GM19023 (cell line): ENCODE results near the gene ALDH3B2.
"Not testable (repeated sequence)": the region's sequence is repeated elsewhere in the genome, so short reads cannot be mapped to it uniquely, and the experiment has no call there.

ENCODE experiments used
- ATAC-seq: cut with Tn5 transposase; IDR thresholded peaks from one replicate; pipeline ENCODE4 v1.9.1; 2021; ENCODE audit warnings: mild to moderate bottlenecking, moderate library complexity; ENCODE audit not compliant: unreplicated experiment

Gene ALDH3B2, protein sequence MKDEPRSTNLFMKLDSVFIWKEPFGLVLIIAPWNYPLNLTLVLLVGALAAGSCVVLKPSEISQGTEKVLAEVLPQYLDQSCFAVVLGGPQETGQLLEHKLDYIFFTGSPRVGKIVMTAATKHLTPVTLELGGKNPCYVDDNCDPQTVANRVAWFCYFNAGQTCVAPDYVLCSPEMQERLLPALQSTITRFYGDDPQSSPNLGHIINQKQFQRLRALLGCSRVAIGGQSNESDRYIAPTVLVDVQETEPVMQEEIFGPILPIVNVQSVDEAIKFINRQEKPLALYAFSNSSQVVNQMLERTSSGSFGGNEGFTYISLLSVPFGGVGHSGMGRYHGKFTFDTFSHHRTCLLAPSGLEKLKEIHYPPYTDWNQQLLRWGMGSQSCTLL

DNA sequence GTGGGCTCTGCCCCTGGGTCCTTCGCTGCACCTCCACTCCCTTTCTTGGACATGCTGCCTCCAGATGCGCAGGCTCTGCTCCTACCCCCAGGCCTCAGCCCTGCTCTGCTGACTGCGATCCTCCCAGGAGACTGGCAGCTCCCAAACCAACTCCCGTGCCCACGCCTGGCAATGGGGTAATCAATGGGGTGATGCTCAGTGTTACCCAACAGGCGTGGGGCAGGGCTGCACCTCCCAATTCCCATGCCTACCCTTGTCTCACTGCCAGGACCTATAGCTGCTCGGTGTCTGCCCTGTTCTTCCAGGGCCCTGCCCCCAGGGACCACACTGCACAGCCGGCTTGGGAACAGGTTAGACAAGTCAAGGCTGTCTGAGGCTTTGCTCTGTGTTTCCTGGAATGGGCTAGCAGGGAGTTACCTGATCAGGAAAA is at the start of gene ALDH3B2:
TSS of gene ALDH3B2 (minus strand) at position 182 of the 430 bp plus-strand sequence. CDS start 7,688 bp downstream, outside the sequence.
- ATAC-seq = no peak

DNA sequence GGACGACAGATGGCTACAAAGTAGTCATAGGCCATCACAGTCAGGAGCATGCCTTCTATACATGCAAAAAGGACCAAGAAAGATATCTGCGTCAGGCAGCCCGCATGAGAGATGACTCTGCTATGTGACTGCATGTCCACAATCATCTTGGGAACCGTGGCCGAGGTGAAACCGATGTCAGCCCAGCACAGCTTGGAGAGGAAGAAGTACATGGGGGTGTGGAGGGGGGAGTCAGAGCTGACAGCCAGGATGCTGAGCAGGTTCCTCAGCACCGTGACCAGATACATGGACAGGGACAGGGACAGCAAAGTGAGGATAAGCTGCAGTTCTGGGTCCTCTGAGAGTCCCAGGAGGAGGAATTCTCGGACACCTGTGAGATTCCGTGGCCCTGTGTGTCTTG is 48.6 kb upstream of the ALDH3B2 start:
- ATAC-seq = not testable (repeated sequence)

DNA sequence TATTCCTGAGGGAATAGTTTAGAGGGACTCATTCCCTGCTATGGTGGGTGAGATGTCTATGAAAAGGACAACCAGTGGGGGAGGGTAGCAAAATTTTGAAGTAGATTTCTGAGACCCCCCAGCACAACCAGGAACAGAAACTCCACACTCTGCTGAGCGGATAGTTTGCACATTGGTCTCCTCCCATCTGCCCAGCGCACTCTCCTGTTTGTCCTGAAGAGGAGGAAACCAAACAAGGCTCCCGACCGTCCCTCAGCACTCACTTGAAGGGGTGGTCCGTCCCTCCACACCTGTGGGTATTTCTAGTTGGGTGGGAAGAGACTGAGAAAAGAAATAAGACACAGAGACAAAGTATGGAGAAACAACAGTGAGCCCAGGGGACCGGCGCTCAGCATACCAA is 41.8 kb upstream of the ALDH3B2 start:
- ATAC-seq = not testable (repeated sequence)

DNA sequence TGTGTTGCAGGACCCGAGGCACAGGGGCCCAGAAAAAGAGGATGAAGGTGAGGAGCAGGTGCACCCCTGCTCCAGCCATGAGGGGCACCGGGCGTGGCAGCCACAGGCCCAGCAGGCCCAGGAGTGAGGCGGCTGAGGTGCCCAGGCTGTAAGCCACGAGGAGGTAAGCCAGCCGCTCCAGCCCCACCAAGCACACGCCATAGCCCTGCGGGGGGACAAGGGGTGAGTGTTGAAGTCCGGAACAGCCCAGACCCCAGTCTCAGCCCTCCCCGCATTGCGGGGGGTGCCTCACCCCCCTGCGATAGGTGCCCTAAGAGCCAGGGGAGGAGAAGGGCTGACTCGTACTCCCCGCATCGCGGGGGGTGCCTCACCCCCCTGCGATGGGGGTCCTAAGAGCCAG is 41.4 kb upstream of the ALDH3B2 start:
- ATAC-seq = not testable (repeated sequence)

DNA sequence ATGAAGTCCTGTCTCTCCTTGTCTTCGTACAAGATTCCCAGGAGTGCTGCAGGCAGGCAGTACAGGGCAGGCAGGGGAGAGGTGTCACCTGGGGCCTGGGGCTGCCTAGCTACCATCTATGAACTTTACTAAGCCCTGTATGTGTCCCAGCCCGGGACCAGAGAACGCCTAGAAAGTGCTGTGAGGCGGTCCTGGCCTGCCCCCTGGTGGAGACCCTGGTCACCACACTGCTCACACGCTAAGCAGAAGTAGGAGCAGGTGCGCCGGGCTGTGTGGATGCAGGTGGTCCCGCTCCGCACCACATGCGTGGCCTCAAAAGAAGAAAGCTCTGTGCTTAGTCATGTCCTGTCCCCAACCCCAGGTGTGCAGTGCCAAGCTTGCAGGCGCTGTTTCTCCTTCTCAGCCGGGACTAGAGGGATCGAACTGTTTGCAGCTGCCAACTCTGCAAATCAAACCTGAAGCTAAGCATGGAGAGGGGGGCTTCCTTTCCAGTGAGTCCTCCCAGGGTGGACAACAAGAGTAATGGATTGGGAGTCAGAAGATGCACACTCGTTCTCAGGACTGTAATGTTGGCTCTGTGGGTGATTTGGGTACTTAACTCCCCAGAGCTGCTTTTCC is 39.6 kb upstream of the ALDH3B2 start:
- ATAC-seq = not testable (repeated sequence)

DNA sequence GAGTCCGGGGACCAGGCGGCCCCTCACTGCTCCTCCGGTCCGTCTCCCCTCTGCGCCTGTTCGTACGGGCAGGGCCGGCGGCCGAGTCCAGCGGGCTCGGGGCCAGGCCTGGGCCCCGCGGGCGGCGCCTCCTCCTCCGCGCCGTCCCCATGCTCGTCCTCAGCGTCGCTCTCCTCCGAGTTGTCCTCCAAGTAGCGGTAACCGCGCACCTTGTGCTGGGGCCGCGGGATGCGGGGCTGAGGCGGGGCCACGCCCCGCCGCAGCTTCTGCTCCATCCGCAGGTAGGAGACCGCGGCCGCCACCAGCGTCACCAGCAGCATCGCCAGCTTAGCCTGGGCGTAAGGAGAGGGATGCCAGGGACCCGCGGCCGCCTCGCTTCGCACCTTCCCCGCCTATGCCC is 37.3 kb upstream of the ALDH3B2 start:
- ATAC-seq = not testable (repeated sequence)

DNA sequence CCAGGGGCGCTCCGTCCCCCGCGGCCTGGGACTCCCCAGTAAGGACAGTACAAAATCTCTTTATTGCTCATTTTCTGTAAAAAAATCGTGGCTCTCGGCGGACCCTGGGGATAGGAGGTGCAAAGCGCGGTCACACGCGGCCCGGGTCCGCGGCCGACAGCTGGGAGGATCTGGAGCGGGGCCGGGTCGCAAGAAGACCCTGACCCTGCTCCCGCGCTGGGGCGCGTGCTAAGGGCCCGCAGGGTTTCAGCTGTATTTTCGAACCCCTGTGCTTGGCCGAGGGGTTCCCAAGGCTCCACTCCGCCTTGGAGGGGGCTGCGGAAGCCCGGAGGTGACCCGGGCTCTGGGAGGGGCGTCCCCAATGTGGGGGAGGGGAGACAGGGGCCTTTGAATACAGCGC is 36.8 kb upstream of the ALDH3B2 start:
- not testable (repeated sequence) for ATAC-seq

DNA sequence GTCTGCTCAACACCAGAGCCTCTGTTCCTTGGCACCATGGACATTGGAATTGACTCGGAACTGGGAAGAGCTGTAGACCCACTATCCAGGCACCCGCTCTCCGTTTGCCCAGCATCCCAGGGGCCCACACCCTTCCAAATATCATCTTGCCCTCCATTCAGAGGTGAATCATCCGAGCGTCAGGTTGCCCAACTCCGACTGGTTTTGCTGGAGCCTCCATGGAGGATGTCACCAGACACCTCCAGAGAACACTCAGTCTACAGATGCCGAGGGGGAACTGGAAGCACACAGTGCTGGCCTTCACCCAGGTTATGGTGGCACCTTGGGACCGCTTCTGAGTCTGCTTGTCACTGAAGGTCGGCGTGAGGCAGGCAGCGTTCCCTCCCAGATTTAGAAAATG is 35.4 kb upstream of the ALDH3B2 start:
- not testable (repeated sequence) for ATAC-seq

DNA sequence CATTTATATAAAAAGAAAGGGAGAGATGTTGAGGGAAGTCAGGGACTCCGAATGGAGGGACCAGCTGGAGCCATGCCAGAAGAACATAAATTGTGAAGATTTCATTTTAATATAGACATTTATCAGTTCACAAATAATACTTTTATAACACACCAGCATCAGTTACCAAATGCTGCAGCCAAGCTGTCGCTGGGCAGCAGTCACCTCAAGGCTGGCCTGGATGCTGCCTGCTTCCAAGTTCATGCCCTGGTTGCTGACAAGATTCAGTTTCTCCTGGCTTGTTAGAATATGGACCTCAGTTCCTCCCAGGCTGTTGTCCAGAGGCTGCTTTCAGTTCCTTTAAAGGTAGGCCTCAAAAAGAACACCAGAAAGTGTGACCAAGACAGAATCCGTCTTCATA is 30.8 kb upstream of the ALDH3B2 start:
- no peak for ATAC-seq

DNA sequence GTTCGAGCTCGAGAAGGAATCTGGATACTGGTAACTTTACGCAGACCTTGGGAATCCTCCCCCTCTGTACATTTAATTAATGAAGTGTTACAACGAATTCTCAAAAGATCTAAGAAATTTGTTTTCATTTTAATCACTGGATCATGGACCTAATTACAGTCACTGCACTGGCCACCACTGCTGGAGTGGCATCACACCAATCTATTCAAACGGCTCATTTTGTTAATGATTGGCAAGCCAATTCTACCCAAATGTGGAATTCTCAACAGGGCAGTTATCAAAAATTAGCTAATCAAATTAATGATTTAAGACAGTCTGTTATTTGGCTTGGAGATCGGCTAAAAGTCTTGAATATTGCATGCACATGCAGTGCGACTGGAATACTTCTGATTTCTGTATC is 30.1 kb upstream of the ALDH3B2 start:
- ATAC-seq = no peak

DNA sequence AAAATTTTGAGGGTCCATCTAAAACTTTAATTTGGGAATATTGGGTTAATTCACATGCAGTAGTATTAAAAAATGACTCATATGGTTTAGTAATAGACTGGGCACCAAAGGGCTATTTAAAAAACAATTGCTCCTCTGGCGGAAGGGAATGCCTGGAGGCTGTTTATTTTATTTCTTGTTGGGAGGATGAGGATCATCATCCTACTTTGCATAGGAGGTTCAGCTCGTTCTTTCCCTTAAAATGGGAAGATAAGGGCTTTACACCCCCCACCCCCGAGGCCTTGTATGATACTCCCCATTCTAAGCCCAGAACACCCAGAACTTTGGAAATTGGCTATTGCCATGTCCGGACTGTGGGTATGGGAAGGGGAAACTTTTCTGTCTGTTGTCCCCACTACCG is 29.3 kb upstream of the ALDH3B2 start:
- not testable (repeated sequence) for ATAC-seq

DNA sequence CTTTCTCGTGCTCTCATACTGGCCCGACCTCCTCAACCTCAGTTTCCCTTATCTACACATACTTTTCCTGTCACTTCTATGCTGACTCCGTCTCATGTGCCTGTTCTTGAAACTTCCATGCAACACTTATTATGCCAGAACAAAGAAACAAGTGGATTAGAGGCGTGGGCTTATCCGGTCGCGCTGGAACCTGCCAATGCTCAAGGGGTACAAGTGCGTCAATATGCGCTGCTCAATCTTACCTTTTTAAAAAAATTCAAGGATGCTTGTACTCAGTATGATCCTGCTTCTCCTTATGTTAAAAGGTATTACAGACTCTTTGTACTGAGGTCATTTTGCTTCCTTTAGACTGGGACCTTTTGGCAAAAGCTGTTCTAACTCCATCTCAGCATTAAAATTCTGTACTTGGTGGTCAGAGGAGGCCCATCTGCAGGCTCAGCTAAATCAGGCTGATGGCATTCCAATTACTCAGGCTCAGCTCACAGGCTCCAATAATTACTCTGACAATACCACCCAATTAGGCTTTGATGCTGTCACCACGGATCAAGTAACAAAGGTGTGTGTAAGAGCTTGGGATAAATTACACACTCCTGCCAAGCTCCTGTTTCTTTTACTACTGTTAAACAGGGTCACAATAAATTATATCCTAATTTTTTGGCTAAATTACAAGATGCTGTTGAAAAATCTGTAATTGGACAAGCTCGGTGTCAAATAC is 26.3 kb upstream of the ALDH3B2 start:
- ATAC-seq = no peak

DNA sequence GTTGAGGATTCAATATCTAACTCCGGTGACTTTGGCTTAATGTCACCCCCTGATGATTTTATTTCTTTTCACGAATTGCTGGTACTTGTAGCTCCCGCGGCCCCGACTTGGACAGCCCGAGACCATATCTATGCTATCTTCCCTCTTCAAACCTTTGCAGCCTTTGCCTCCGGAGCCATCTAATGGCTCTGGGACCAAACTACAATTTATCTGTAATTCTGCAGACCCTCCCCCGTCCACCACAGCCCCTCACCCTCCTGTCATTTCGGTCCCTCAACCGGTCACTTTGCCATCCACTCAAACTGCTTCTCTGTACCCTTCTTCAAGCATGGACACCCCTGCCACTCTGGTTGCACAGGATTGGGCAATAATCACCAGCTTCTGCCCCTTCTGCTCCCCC is 25.7 kb upstream of the ALDH3B2 start:
- no peak for ATAC-seq

DNA sequence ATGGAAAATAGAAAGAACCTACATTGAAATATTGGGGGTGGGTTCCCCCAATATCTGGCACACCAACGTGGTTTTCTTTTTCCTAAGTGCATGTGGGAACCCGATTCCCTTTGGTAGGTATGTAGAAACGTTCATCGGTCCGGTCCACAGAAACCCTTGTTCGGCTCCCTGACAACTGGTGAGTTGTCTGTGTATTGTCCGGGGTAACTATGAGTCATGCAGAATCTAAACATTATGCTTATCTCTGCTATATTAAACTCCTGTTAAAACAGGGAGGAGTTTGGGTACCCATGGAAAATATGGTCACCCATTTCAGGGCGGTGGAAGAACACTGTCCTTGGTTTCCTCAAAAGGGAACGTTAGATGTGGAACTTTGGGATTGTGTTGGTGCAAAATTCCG is 25.1 kb upstream of the ALDH3B2 start:
- no peak for ATAC-seq

DNA sequence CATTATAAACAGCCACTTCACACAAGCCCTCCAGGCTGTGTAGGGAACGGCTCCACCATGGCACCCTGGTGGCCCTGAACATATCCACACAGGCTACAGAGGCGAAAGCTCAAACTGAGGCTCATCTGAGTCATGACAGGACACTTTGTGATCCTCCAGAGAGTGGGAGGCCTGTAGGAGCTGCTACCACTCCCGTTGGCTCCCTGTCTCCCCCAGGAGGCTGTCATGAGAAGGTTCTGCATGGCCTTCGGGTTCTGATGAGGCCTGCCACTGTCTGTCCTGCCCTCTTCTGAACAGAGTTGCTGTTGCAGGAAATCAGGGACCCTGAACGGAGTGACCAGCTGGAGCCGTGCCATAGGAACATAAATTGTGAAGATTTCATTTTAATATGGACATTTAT is 23.8 kb upstream of the ALDH3B2 start:
- no peak for ATAC-seq

DNA sequence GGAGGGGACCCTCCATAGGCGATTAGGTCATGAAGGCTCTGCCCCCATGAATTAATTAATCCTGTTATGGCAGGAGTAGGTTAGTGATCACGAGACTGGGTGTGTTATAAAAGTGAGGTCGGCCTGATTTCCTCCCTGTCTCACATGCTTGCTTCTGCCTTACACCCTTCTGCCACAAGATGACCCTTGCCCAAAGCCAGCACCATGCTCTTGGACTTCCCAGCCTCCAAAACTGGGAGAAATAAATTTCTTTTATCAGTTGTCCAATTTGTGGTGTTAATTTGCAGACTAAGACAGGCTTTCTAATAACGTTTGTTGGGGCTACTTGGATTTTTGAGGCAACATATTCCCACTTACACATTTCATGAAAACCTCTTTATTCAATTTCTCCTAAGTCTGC is 23.4 kb upstream of the ALDH3B2 start:
- ATAC-seq = no peak

DNA sequence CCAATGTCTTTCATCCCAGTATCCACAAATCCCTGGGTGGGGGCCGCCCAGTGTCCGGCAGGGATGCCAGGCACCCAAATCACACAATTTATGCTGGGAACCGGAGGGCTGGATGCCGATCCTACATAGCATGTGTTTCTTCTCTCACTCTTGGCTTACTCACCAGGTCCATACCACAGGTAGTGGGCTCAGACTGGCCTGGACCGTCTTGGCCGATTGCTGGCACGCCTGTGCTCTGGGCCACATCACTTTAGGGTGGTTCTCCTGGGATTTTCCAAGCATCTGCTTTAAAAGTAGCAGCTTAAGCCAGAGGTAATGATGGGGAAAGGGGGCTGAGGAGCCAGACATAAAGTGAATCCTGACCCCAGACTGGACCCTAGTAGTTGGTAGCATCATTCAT is 22.6 kb upstream of the ALDH3B2 start:
- no peak for ATAC-seq

DNA sequence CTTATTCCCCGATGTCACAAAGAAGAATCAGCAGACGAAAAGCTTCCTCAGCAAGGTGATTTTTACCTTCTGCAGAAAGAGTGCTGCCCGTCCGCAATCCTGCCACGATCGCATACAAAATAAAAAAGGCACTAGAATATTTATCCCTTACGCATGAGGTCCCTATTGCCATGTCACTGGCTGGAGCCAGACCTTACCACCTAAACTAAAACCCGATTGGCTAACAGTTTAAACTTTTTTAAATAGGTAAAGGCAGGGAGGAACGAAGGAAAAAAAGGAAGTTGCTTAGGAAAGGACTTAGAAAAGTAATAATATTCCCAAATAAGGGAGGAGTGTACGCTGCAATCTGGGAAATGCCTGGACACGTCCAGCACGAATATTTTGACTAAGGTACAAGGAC is 21.2 kb upstream of the ALDH3B2 start:
- ATAC-seq = no peak

DNA sequence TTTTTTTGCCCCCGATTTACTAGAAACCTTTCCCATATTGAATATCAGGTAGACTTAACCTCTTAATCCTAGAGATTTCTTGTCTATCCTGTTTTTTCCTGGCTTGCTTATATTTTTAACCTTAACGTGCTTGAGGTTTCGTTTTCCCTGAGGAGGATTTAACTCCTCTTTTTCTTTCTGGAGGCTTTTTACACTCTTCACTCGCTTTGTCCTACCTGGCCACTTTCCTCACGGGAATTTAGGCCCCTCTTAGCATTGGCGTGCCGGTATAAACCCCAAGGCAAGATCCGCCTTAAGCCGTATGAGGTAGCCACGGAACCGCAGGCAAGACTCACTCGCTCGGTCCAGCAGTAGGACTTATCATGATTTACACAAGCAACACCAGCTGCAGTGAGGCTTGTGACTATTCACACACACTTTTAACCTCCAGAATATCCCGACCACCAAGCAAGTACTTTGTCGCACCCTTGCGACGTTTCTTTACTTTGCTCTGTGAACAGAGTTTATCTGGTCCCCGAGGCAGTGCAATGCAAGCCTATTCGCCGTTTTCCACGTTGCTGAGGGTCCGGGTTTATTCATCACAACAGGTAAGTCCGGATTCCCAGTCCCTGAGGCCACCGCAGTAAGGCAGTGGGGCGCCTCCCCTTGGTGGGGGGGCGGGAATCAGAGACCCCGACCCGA is 20.6 kb upstream of the ALDH3B2 start:
- no peak for ATAC-seq

DNA sequence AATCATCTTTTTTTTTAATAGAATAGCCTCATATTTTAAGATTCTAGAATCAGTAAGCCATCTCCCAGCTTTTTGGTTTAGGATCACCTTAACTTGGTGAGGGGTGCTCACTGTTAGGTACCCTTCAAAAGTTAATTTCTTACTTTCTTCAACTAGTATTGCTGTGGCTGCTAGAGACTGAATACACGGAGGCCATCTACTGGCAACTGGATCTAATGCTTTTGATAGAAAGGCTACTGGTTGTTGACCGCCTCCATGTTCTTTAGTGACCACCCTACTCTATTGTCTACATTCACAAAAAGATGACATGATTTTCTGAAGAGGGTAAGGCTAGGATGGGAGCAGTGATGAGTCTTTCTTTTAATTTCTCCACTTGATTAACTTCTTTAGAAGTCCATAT is 16.7 kb upstream of the ALDH3B2 start:
- ATAC-seq = no peak

DNA sequence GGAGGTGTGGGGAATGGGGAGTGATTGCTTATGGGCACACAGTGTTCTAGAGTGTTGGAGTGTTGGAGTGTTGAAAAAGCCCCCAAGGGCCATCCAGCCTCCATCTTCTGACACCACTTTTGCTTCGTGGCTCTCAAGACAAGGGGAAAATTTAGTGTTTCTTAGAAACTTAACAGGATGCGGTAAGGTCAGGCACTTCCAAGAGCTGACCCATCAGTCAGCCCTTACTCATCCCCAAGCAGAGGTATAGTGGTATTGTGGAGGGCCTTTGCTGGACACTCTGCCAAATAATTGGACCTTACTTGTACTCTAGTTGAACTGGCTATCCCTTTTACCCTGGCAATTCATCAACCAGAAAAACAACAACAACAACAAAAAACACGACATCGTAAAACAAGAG is 14.8 kb upstream of the ALDH3B2 start:
- ATAC-seq = no peak
